OCI-LY7 (cell line): ENCODE measurements around the gene ITGB1. TPM values are rescaled to one million over a fixed set of nuclear protein-coding genes. Genes with fewer than 3 reads are reported as not detected.

ENCODE experiments used
- BruUV-seq: library from RNA; stranded (reverse); fragments of 400-500 nt; replicated peaks from 2 replicates; lab custom pipeline; 2021; lab: Mats Ljungman, UMichigan
- CTCF ChIA-PET: fragments of 300-600 bp; sonication (Branson Sonifier 250); formaldehyde crosslinking; loops from one replicate; lab custom pipeline; 2022; ENCODE audit warnings: antibody characterized with exemption; ENCODE audit not compliant: unreplicated experiment; lab: Charles Lee
- POLR2A ChIA-PET: fragments of 300-600 bp; sonication (Branson Sonifier 250); formaldehyde crosslinking; loops from one replicate; lab custom pipeline; 2022; ENCODE audit warnings: antibody characterized with exemption; lab: Charles Lee
- DNase-seq: peaks from one replicate; pipeline ENCODE4 v3.0.0-alpha.2; 2015; ENCODE audit warnings: low spot score
- H2AFZ ChIP-seq: fragments of 200-600 bp; sonication (generic), shearing (Covaris generic); 2 replicates; pipeline ENCODE4 v1.6.1; 2014; ENCODE audit warnings: mild to moderate bottlenecking, antibody characterized with exemption, low read length, moderate library complexity
- H3K27ac ChIP-seq: fragments of 200-600 bp; sonication (generic); 2 replicates; pipeline ENCODE4 v1.5.1; 2014; ENCODE audit warnings: mixed run types, low read depth, mild to moderate bottlenecking, moderate library complexity, low read length, inconsistent platforms; ENCODE audit not compliant: poor library complexity, severe bottlenecking
- H3K36me3 ChIP-seq: fragments of 200-600 bp; sonication (generic); 2 replicates; pipeline ENCODE4 v1.6.1; 2014; ENCODE audit warnings: mild to moderate bottlenecking, antibody characterized with exemption, low read length, moderate library complexity, mixed read lengths; ENCODE audit not compliant: insufficient read depth
- H3K4me1 ChIP-seq: fragments of 200-600 bp; sonication (generic); 2 replicates; pipeline ENCODE4 v1.5.1; 2014; ENCODE audit warnings: mild to moderate bottlenecking, low read length; ENCODE audit not compliant: insufficient read depth, poor library complexity, severe bottlenecking
- H3K4me2 ChIP-seq: fragments of 200-600 bp; sonication (generic); 2 replicates; pipeline ENCODE4 v1.6.1; 2014; ENCODE audit warnings: mild to moderate bottlenecking, low read length
- H3K4me3 ChIP-seq: fragments of 200-600 bp; sonication (generic); 2 replicates; pipeline ENCODE4 v1.5.1; 2014; ENCODE audit warnings: mild to moderate bottlenecking, low read depth, low read length; ENCODE audit not compliant: poor library complexity, severe bottlenecking
- H3K79me2 ChIP-seq: fragments of 200-600 bp; sonication (generic); 2 replicates; pipeline ENCODE4 v1.6.1; 2016; ENCODE audit warnings: low read depth, mild to moderate bottlenecking, low read length, moderate library complexity, mixed read lengths; ENCODE audit not compliant: insufficient read depth
- H3K9me2 ChIP-seq: fragments of 200-600 bp; sonication (generic); 2 replicates; pipeline ENCODE4 v1.6.1; 2016; ENCODE audit warnings: mild to moderate bottlenecking, low read length, mixed read lengths; ENCODE audit not compliant: insufficient read depth
- H3K9me3 ChIP-seq: fragments of 200-600 bp; sonication (generic); 2 replicates; pipeline ENCODE4 v1.6.1; 2014; ENCODE audit warnings: mild to moderate bottlenecking, mixed run types, low read length, mixed read lengths
- H4K20me1 ChIP-seq: fragments of 200-600 bp; sonication (generic); 2 replicates; pipeline ENCODE4 v1.6.1; 2014; ENCODE audit warnings: mild to moderate bottlenecking, antibody characterized with exemption, low read length, moderate library complexity, mixed read lengths; ENCODE audit not compliant: insufficient read depth
- CTCF ChIP-seq: fragments of 200-600 bp; sonication (generic); conservative IDR thresholded peaks from 2 replicates; pipeline ENCODE4 v1.5.1; 2014; ENCODE audit warnings: mild to moderate bottlenecking, antibody characterized with exemption, low read length, moderate library complexity, mixed read lengths
- EZH2phosphoT487 ChIP-seq: fragments of 200-600 bp; sonication (generic); IDR thresholded peaks from 2 replicates; pipeline ENCODE4 v1.6.1; 2018; ENCODE audit warnings: low read depth, borderline replicate concordance, mild to moderate bottlenecking, mixed run types, antibody characterized with exemption, low read length, moderate library complexity, mixed read lengths
- intact Hi-C: fragments of 100-400 bp; cut with micrococcal nuclease; formaldehyde crosslinking; loops from one replicate; pipeline ENCODE4 v1.10.0; 2022; ENCODE audit not compliant: unreplicated experiment
- total RNA-seq, 2 experiments: library from RNA; depleted of rRNA in 1 of 2; stranded (reverse); fragments of >200 nt in 1 of 2; shearing (Covaris generic) in 1 of 2; gene quantifications; 2 replicates each; pipeline ENCODE4 v1.2.3, GENCODE V29; 2014 to 2022

Gene ITGB1
- total RNA-seq, 2 experiments from 2014 or later, result 165 to 167 TPM

- ChIA-PET POLR2A (interaction anchor here (0.6 to 1.4 kb wide), 2 partner anchors 15 to 16 kb away, joined by 3 to 4 read pairs; no protein-coding TSS in a partner anchor), CTCF (no interaction called here)
- no peaks in the 10 kb centered on the region for H3K9me2 ChIP-seq
- H4K20me1 ChIP-seq, result peaks cover 39% of the 10 kb centered on the region
- no peak overlapping the region for H3K4me2 ChIP-seq
- H3K79me2 ChIP-seq, result peaks cover 100% of the 10 kb centered on the region
- H3K36me3 ChIP-seq, result peaks cover 71% of the 10 kb centered on the region
- intact Hi-C loops, result no loop called here
- peaks cover 44% of the 10 kb centered on the region for H3K4me1 ChIP-seq
- H3K4me3 ChIP-seq, result no peak overlapping the region
- no peaks in the 10 kb centered on the region for H3K9me3 ChIP-seq
- H2AFZ ChIP-seq, result no peak overlapping the region
- TF ChIP-seq CTCF, result no peak
- TF ChIP-seq EZH2phosphoT487, result no peak
- H3K27ac ChIP-seq, result no peak overlapping the region
- DNase-seq, result no peak
- no TSS peak for BruUV-seq
Observed at GRCh38 chr10:32938554-32939061, 19.4 kb downstream of the ITGB1 start.

GRCh38 chr10:32937911-32938424 is 20.1 kb downstream of the ITGB1 start:
- Histone ChIP-seq H3K4me1 (peaks cover 38% of the 10 kb centered on the region), H3K4me2 (no peak overlapping the region), H3K4me3 (no peak overlapping the region), H3K9me2 (no peaks in the 10 kb centered on the region), H3K27ac (no peak overlapping the region), H3K36me3 (peaks cover 78% of the 10 kb centered on the region), H3K9me3 (no peaks in the 10 kb centered on the region), H3K79me2 (peaks cover 100% of the 10 kb centered on the region), H4K20me1 (peaks cover 35% of the 10 kb centered on the region), H2AFZ (no peak overlapping the region)
- no TSS peak for BruUV-seq
- intact Hi-C loops, result no loop called here
- POLR2A ChIA-PET, result no interaction called here
- CTCF ChIA-PET, result no interaction called here
- no peak for DNase-seq
- TF ChIP-seq CTCF, result no peak
- TF ChIP-seq EZH2phosphoT487, result no peak

- ChIA-PET POLR2A (interaction anchor here (0.6 to 2.4 kb wide), 7 partner anchors 10 to 100 kb away, joined by 3 to 9 read pairs (median 4); no protein-coding TSS in a partner anchor), CTCF (no interaction called here)
- no TSS peak for BruUV-seq
- Histone ChIP-seq H3K4me3 (no peak overlapping the region), H3K4me2 (no peak overlapping the region), H3K27ac (no peak overlapping the region), H3K9me2 (no peaks in the 10 kb centered on the region), H4K20me1 (peaks cover 11% of the 10 kb centered on the region; the same call in 1 of the 2 replicates), H3K79me2 (peaks cover 92% of the 10 kb centered on the region), H3K4me1 (peaks cover 8% of the 10 kb centered on the region), H3K9me3 (0 out of 2 replicates have a peak, but pooled peaks cover 7% of the 10 kb centered on the region), H3K36me3 (peaks cover 97% of the 10 kb centered on the region), H2AFZ (no peak overlapping the region)
- no peak for TF ChIP-seq EZH2phosphoT487
- no peak for DNase-seq
- intact Hi-C loops, result no loop called here
Observed at GRCh38 chr10:32932225-32932729, 25.8 kb downstream of the ITGB1 start.
